Measurements from ENCODE around the gene FAN1. TPM values are rescaled to one million over a fixed set of nuclear protein-coding genes. Genes with fewer than 3 reads are reported as not detected.

The FAN1 gene
- total RNA-seq, 4 donors from 2014 or later: 11.7 to 19.4 (median 17.6) TPM

DNA sequence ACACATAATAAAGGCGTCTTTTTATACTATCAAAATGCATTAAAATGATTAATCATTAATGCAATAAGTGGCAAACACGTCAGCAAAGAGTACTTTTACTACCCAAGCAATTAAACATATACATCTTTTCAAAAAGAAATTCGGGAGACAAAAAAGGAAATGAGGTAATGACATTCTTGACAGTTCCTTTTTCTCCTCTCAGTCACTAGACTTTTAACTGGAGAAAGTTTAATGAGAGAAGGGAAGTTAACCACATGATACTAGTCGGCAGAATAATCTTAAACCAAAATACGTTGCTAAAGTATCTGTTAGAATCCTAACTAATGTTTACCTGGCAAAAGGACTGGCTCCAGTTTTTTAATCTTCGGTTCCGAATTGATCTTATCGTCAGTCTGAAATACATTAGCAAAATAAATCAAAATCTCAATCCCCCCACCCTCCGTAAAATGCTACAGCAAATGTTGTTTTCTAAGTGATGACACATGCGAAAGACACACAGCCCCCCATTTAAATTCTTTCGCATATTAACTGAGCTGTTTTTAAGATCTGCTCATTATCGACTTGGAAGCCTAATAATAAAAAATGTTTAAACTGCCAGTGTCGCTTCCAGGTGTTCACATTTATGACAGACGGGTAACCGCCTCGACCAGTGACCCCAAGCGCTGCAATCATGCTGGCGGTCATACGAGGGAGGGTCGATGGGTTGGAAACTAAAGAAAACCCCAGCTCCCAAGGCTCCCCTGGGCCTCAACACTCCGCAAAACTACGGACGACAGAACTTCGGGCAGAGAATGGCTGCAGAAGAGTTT lies 86.9 kb downstream of the FAN1 start:
- no peak for DNase-seq (ENCODE audit: low spot score in 2 of 2)
- H3K4me3 ChIP-seq (ENCODE audit: low read depth, poor library complexity, severe bottlenecking): peak overlapping the region; percentile 98
- intact Hi-C loops (cut with DNase I; ENCODE audit: low total_unique reads): no loop called here
- TF ChIP-seq CTCF (IDR thresholded peaks at IDR 0.05) (no peak), POLR2A (IDR thresholded peaks at IDR 0.05) (no peak)
- 1 to 2% methylated on average over 24 of the region's 24 CpGs for WGBS, 2 donors

- intact Hi-C loops (cut with DNase I; ENCODE audit: low total_unique reads): no loop called here
- DNase-seq (ENCODE audit: low spot score in 2 of 2): peak; percentile 35 to 93
- 0 to 1% methylated on average over 47 to 81 of the region's 114 CpGs for WGBS, 2 donors
- TF ChIP-seq CTCF (IDR thresholded peaks at IDR 0.05) (no peak), POLR2A (IDR thresholded peaks at IDR 0.05) (peak in 1 of 2 donors; percentile 27)
- peak within 1 kb of the TSS; percentile 98 for H3K4me3 ChIP-seq (ENCODE audit: low read depth, poor library complexity, severe bottlenecking)
Observed at GRCh38 chr15:30991255-30992235, 87.8 kb downstream of the FAN1 start, which contains the start of gene MTMR10. MTMR10 (minus strand) TSS chr15:30991628; CDS start chr15:30991506, 122 bp downstream.

DNA sequence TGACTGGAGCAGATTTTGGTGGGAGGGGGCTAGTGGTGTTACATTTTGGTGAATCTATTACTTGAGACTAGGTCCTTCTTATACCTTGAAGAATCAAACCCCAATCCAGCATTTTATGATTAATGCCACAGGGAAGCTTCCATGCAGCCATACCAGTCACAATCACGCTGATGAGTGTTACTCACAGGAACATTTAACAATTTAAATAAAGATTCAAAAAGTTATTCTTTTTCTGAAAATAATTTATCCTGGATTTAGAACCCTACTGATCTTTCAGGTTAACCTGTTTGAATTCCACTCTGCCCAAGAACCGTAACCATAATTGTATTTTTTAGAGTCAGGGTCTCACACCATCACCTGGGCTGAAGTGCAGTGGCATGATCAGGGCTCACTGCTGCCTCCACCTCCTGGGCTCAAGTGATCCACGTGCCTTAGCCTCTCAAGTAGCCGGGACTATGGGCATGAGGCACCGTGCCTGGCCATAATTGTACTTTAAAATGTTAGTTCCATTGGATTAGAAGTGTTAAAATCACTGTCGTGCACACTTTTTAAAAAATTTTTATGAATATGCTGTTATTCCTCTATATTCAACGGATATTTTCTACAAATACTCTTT lies 88.6 kb downstream of the FAN1 start:
- 65 to 75% methylated on average over 7 of the region's 7 CpGs for WGBS, 2 donors
- peak overlapping the region; percentile 98 for H3K4me3 ChIP-seq (ENCODE audit: low read depth, poor library complexity, severe bottlenecking)
- intact Hi-C loops (cut with DNase I; ENCODE audit: low total_unique reads): no loop called here
- DNase-seq (ENCODE audit: low spot score in 2 of 2): no peak
- TF ChIP-seq POLR2A (IDR thresholded peaks at IDR 0.05): no peak
- no peak for TF ChIP-seq CTCF (IDR thresholded peaks at IDR 0.05)

Other genes with a start within 250 kb of the FAN1 start
- 10 to 100 TPM; 22.5 to 34.7 (median 31.2) TPM for gene MTMR10, start 87.7 kb downstream of the FAN1 start, total RNA-seq
- 10 to 100 TPM in 1 of 4 donors, 1 to 10 TPM in 3; 1.3 to 18.3 (median 8.3) TPM for gene TRPM1, start 197.8 kb downstream of the FAN1 start, total RNA-seq

Data from lower leg skin (tissue), 4 donors.